ENCODE data around the gene IFRD1.
"Not testable (repeated sequence)": the region's sequence is repeated elsewhere in the genome, so short reads cannot be mapped to it uniquely, and the experiment has no call there.

Gene IFRD1

DNA sequence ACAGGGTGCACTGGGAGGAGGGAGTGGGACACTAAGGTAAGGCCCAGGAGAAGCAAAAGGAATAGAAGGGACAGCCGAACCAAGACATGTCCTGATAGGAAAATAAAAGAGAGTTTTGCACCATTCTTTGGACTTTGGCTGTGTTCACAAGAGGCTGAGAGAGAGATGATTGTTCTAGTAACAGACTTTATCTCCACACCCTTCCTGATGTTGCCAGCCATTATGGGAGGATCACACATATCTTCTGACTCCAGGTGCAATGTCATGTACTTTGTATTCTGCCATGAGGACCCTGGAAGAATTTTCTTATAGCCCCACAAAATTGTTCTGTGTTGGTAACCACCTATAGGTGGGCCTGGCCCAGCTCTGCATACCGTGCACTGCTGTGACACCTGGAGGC, 41.9 kb downstream of the IFRD1 start:
- no peak for DNase-seq

DNA sequence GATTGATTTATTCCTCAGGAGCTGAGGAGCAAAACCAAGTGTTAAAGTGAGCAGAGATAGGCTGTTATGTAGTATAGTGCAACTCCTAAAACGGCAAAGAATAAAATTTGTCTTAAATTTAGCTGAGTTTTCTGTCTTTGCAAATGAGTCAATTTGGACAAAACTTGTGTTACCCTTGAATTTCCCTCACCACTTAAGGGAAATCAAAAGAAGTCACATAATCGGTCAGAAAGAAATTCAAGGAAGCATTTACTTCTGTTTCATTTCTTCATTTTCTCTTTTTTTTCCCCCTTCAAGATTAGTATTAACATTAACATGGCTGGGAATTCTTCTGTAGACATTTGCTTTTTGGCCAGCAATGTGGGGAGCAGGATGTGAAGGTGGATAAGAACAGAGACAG, 44.4 kb downstream of the IFRD1 start:
- DNase-seq, result no peak

DNA sequence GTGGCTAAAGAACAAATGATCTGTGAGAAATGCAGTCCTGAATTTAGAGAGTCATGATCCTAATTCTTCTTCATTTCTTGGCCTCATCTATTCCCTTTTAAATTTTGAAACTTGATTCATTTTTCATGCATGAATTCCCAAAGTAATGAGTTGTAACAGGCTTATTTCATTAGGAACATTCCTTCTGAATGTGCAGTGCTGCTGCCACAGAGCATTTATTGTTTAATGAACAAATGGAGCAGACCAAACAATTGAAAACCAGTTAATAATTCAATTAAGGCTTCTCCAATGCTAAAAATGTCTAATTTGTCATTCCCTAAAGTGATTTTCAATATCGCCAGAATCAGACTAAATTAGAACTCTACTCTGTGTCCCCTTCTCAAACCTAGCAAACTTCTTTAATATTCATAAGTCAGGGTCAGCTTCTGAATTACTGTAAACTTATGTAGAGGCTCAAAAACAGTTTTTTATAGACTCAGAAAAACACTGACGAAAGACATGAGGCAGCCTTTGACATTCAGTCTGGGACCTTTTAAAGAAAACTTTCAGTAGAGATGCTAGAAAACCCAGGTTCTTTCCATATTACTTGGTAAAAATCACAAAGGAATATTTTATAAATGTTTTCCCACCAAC, 45.0 kb downstream of the IFRD1 start:
- no peak for DNase-seq

DNA sequence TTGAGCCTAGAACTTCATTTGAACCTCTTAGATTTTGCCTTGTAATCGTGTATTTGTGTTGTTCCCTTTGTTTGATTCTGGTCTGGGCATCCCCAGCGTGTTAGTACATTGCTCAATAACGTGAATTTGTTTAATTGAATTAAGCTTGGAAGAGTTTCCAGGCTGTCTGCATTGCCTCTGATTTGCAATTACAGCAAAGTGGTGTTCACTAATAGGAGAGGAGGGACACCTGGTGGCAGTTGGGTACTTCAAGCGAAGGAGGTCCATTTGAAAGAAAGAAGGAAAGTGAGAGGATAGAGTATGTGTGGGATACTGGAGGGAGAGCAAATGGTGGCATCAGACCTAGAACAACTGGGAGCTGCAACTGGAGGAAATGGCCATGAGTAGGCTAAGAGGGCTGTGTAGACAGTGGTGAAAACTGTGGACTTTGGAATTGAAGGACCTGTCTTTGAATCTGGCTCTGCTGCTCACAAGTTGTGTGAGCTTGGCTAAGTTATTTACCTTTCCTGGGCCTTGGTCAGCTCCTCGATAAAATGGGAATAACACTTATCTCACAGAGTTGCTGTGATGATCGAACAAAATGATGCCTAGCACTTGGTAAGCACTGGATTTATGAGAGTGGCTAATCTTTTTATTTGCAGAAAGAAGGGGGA, 45.7 kb downstream of the IFRD1 start:
- DNase-seq, result peak; percentile 28

DNA sequence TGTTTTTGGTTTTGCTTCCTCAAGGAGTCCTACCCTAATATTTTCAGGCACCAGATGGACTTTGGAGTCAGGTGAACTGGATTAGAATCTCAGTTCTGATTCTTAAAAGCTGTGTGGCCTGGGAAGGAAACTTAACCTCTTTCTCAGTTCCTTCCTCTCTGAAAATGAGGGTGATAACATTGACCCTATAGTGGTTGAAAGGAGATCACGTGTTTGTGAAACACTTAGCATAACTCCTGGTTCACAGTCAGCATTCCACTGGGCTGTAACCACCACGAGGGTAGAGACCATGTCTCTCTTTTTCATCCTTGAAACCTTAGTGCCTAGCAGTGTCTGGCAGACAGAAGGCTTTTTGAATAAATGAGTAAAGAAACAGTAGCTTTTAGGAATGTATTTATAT, 47.2 kb downstream of the IFRD1 start:
- DNase-seq, result no peak

DNA sequence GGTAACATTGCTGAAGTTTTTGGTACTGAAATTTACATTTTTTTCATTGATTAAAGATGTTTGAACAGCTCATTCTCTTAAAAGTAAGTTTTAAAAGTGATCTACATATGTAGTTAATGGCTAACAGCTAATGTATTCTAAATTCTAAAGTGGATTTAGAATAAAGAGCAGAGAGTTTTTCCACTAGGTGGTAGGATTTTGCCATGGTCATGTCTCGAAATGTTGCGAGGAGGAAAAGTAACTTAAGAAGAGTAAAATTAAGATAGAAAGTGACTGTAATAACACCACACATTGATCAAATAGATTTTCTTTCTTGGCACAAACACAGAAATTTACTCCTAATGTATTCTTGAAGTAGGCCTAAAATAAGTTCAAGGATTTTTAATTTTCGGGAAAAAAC, 50.4 kb downstream of the IFRD1 start:
- no peak for DNase-seq

DNA sequence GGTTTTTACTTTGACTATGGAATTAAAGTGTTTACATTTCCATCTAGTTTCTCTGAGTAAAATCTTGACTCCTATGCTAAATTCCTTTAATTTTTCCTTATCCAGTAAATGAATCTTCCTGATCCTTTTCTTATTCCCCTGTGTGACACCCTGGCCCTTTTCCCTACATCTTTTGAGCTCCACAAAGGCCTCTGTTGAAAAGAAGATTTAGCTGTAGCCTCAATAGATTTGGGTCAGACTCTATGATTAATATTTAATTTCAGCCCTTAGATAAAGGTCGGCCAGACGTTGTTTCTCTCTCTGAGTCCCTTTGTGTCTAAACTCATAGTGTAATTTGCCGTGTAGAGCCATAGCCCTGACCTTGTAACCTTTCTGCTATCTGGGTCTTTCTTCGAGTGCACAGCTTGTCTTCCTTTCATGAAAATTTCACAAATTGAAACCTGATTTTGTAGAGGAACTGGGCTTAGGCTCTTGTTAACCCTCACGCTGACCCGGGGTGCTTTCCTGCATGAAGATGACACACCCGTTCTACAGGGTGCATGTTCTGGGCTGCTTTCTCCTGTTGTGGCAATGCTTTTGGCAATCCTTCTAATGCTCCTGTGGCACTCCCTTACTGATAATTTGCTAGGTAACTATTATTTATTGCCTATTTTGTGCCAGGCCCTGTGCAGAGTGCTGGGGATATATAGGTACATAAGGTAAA, 51.7 kb downstream of the IFRD1 start:
- DNase-seq, result no peak

DNA sequence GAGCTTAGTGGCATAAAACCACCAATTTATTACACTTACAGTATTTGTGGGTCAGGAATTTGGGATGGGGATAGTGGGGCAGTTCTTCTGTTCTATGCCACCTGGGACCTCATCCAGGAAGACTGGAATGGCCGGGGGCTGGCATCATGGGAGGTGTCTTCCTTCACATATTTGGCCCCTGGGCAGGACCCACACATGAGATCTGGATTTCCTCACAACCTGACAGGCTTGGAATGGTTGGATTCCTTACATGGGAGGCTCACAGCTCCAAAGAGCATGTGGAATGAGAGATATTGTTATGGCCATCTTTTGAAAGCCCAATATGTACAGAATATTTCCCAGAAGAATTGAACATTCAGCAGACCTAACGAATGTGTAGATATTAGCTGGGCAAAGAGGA, 52.4 kb downstream of the IFRD1 start:
- no peak for DNase-seq

DNA sequence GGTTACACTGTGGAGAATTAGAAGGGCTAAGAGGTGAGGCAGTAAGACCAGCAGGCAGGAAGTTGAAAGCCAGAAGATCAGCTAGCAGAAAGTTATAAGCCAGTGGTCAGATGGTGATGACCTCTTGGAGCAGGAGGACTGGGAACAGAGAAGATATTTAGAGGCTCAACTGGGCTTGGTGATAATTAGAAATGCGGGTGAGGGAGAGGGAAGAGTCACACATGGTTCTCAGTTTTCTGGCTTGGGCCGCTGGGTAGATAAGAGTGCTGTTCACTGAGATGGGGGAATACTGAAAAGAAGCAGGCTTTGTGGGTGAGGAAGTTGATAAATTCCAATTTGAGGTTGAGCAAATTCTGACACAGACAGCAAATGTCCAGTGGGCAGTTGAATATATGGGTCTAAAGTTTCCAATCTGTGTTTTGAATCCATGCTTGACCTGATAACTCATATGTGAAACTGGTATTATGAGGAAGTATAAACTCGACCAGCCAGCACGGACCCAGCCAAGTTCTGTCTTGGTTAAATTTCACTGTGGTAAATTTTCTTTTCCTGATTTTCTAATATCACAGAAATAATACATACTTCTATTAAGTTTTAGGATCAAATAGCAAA, 53.2 kb downstream of the IFRD1 start:
- DNase-seq, result no peak

DNA sequence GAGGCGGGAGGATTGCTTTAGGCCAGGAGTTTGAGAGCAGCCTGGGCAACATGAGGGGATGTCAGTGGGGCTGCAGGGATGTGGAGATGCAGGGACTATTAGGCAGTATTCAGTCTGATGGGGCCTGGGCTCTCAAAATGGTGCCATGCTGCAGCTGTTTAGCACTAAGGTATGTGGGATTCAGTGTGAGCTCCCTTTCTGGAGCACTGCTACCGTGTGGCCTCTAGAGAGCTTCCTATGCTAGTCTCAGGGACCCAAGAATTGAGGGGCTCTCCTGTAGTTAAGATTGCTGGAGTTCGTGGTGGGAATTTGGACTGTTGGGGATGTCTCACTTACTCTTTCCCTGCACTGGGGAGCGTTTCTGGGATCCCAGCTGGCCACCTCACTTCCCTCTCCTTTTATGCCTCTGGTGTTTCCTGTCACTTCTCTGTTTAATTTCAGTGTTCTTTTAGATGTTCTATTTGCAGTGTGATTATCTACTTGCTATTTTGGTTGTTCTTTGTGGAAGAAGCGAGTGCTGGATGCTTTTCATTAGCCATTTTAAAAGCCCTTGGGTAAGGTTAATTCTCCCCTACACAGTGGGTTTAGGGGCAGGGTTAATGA, 53.9 kb downstream of the IFRD1 start:
- no peak for DNase-seq

DNA sequence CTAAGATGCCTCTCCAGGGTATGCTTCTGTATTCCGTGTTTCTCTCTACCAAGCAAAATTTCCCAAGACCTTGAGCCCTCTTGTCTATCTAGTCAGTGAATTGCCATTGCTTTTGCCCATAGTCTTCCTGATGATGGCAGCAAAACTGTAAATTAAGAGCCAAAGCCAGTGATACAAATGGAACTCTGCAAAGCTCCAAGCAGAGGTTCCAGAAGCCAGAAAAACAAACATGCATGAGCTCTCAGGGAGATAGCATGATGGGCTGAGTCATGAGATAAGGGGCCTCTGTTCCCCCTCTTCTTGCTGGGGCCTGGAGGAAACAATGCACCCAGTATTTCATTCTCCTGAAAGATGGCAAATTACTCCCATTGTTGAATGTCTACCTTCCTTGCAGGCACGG, 55.2 kb downstream of the IFRD1 start:
- no peak for DNase-seq

DNA sequence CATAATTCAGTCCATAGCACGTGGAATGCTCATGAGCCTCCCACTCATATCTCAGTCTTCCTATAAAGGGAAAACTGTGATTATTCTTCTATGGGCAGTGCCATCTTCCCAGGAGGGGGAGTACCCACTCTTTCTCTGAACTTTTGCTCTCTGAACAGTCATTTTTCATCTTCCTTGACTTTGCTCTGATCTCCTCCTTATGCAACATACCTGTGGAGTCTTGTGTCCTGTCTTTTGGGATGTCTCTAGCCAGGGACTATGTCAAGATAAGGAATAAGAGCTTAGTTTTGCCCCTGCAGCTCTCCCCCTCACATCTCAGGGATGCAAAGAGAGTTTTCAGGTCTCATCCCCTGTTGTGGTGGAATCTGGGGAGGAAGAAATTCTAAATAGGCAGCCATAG, 58.1 kb downstream of the IFRD1 start:
- no peak for DNase-seq

DNA sequence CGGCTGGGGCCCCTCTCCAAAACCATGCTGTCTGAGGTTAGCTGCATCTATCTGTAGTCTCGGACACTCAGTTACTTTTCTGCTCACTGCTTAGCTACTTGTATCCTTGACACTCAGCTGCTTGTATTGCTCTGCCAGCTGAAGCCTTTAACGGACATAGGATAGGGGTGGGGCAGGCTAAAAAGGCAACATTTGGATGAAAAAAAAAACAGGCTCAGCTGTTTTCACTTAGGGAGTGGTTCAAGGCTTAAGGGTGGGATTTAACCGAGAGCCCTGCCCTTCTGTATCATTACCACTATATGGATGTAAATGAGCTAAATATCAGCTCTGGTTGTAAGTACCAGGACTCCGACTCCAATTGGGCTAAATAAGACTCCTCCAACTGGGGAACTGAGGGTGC, 59.1 kb downstream of the IFRD1 start:
- DNase-seq, result no peak

DNA sequence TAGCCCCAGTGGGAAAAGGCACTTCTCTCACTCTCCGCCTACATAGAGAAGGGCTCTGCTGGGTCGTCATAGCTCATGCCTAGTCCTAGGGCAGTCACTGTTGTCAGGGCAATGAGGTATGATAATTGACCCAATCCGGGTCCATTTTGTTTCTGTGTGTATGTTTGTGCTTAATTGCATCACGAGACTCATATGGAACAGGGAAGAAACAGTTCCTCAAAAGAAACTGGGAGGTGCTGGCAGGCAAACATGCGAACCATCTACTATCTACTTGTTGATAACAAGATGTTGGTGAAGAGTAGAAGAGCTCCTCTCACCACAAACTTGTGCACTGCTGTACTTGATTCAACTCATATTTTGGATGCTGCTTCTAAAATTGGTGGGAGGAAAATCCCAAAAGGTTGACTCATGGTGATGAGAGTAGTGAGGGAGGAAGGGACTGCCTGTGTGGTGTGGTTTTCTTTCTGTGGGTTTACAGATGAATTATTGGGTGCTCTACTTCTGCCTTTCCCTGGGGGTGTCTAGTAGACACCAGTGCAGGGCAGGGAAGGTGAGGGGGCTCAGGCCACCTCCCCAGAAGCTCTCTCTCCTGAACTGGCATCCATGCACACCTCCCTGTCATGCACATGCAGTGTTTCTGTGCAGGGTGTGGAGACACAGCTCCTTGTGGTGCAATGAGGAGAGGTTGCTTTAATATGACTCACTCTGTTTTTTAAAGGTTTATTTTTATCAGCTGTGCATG, 59.9 kb downstream of the IFRD1 start:
- DNase-seq, result no peak

DNA sequence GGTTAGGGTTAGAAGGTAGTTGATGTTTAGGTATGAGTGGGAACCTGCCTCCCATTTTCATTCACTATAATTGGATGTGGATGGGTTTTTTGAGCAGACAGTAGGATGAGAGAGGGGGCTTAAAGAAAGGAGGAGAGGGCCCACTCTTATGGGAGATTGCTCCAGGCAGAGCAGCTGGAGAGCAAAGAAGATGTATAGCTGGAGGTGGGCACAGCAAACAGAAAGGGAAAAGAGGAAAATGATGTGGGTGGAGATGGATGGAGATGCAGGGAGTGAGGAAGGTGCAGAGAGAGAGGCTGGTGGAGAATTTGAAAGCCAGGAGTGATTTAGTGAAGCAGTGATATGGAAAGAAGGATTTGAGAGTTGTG, 60.5 kb downstream of the IFRD1 start:
- no peak for DNase-seq

DNA sequence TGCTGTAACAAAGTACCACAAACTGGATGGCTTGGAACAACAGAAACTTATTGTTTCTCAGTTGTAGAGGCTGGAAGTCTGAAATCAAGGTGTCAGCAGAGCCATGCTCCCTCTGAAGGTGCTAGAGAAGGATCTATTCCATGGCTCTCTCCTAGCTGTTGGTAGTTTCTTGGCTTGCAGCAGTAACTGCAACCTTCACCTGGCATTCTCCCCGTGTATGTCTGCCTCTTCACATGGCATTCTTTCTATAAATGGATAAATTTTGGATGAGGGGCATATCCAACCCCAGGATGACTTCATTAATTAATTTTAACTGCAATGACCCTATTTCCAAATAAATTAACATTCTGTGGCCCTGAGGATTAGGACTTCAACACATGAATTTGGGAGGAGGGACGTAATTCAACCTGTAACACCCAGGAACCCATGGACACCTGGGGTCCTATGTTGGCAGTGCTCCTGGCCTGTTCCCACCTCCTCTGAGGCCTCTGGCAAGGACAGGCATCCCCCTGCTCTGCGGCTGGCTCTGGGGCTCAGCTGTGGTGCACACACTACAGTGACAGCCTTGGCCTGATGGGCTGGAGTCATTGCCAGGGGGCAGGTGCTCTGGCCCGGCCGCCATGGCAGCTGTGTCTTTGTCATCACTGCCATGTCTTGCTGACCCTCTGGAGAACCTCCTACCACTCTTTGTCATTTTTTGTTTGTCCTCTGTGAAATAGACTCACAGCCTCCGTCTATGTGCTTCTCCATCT, 61.4 kb downstream of the IFRD1 start:
- no peak for DNase-seq

DNA sequence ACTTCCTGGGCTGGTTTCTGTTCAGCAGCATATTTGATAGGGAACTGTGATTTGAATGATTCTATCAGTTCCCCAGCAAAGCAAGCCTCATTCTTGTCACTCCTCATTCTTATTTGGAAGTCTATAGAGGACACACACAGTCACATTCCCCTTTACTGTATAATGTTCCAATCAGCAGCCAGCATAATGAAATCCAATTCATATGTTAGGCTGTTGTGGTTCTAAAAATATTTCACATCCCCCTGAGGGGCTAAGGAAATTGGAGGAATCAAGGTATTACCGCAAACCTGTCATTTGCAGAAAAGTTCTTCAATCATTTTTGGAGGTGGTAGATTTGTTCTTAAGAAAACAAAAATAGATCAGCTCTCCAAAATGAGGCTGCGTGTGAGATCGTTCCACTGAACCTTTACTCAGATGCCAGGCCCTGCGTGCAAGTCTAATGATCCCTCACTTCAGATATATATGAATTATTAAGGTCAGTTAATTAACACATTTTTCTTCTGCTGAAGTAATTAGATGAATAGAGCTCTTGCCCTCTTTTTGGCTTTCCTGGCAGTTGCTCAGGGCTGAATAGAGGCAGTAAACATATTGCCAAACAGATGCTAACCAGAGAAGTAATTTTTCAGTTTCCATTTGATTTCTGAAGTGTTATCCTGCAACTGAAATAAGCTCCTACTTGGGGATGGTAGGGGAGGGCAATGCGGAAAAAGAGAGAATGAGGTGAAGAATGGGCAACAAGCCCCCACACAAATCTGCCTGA, 62.4 kb downstream of the IFRD1 start:
- DNase-seq, result no peak

DNA sequence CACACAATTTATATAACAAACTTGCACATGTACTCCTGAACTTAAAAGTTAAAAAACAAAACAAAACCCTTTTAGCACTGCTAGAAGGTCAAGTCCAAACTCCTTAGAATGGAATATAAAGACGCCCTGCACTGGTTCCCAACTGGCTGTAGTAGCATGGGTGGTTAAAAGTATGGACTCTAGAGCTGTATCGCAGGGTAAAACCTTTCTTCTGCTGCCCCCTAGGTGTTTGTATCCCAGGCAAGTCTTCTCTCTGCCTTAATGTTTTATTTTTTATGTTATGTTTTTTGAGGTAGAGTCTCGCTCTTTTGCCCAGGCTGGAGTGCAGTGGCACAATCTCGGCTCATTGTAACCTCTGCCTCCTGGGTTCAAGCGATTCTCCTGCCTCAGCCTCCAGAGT, 65.7 kb downstream of the IFRD1 start:
- no peak for DNase-seq

DNA sequence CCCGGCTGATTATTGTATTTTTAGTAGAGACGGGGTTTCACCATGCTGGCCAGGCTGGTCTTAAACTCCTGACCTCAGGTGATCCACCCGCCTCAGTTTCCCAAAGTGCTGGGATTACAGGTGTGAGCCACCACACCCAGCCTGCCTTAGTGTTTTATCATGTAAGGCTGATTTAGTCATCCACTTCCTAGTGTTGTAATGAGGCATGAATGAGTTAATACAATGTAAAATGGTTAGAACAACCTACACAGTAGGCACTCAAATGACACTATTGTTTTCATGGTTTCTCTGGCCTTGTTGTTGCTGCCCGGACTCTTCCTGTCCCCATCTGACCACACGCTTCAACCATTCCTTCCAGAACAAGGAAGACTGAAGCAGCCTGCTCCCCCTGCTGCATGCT, 66.2 kb downstream of the IFRD1 start:
- DNase-seq, result not testable (repeated sequence)

DNA sequence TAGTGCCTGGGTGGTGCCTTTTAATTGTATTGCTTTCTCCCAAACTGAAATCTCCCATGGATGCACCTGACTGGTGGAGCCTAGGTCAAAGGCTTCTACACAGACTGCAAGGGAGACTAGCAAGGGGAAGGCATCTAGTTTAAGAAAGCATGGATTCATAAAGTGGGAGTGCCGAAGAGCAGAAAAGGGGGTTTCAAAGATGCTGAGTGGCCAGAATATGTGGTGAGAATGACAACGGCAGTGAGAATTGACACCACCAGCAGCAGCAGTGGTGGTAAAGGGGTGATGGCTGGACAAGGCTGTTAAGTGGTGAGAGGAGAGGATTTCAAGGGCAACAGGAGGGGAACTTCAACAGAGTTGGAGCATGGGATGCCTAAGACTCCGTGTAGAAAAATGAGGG, 67.2 kb downstream of the IFRD1 start:
- no peak for DNase-seq

DNA sequence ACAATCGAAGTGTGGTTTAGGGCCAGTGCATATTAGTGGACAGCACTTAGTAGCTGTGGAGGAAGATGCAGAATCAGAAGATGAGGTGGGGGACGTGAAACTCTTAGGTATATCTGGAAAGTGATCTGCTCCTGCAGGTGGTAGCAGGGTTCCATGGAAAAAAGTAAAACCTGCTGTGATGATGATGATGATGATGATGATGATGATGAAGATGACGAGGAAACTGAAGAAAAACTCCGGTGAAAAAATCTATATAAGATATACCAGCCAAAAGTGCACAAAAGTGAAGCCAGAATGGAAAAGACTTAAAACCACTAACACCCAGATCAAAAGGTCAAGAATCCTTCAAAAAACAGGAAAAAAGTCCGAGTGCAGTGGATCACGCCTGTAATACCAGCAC, 70.5 kb downstream of the IFRD1 start:
- no peak for DNase-seq

DNA sequence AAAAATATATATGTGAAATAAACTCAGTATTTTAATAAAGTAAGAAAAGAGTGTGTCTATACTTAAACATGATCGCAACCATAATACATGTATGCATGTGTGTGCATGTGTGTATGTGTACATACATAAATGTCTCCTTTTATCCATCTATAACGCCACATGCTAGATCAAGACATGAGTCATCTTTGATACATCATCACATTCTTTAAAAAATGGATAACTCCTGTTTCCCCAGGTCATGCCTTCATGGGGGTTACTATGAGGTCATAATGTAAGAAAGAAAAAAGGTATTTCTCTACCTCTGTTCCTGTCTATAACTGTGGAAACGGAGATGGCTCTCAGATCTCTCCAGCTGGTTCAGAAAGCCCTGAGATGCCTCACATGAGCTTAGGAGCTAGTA, 71.7 kb downstream of the IFRD1 start:
- DNase-seq, result no peak

All from DMS79 (cell line).